Nephron progenitor cell (in vitro differentiated cells): ENCODE results near the gene OR4N2.
"Not testable (repeated sequence)": the region's sequence is repeated elsewhere in the genome, so short reads cannot be mapped to it uniquely, and the experiment has no call there.

Experiments
- DNase-seq: peaks from one replicate; pipeline ENCODE4 v3.0.0; 2021
- H3K27ac Mint-ChIP-seq: 2 replicates; pipeline ENCODE4 v1.8.0; 2021; ENCODE audit warnings: mild to moderate bottlenecking, moderate library complexity, mixed read lengths
- H3K27me3 Mint-ChIP-seq: 2 replicates; pipeline ENCODE4 v1.8.0; 2021; ENCODE audit warnings: mild to moderate bottlenecking, low read depth, mixed read lengths; ENCODE audit not compliant: poor library complexity
- H3K36me3 Mint-ChIP-seq: 2 replicates; pipeline ENCODE4 v1.8.0; 2021; ENCODE audit warnings: low read depth, mixed read lengths
- H3K4me1 Mint-ChIP-seq: 2 replicates; pipeline ENCODE4 v1.8.0; 2021; ENCODE audit warnings: mixed read lengths
- H3K4me3 Mint-ChIP-seq: 2 replicates; pipeline ENCODE4 v1.8.0; 2021; ENCODE audit warnings: mild to moderate bottlenecking, moderate library complexity, mixed read lengths
- H3K9me3 Mint-ChIP-seq: 2 replicates; pipeline ENCODE4 v1.8.0; 2021; ENCODE audit warnings: mild to moderate bottlenecking, moderate library complexity, mixed read lengths
- CTCF ChIP-seq: fragments of 200-600 bp; sonication (generic); IDR thresholded peaks from 2 replicates; pipeline ENCODE4 v1.5.0; 2021; ENCODE audit warnings: antibody characterized with exemption

Gene OR4N2

GRCh38 chr14:19823765-19824164, 20.2 kb downstream of the OR4N2 start:
- Mint-ChIP-seq H3K27me3 (peaks cover 3% of the 10 kb centered on the region), H3K27ac (no peak overlapping the region), H3K4me1 (no peaks in the 10 kb centered on the region), H3K36me3 (no peaks in the 10 kb centered on the region), H3K9me3 (no peaks in the 10 kb centered on the region), H3K4me3 (no peak overlapping the region)
- no peak for TF ChIP-seq CTCF
- no peak for DNase-seq

GRCh38 chr14:19827626-19828244, 24.2 kb downstream of the OR4N2 start:
- H3K4me1 Mint-ChIP-seq = not testable (repeated sequence)

GRCh38 chr14:19828314-19828713, 24.7 kb downstream of the OR4N2 start:
- H3K36me3 Mint-ChIP-seq = no peaks in the 10 kb centered on the region

More at GRCh38 chr14:19827626-19828244, 24.2 kb downstream of the OR4N2 start:
- not testable (repeated sequence) for H3K27me3 Mint-ChIP-seq, H3K4me3 Mint-ChIP-seq, H3K27ac Mint-ChIP-seq, DNase-seq, H3K36me3 Mint-ChIP-seq
- peaks cover 16% of the 10 kb centered on the region for H3K9me3 Mint-ChIP-seq

GRCh38 chr14:19834203-19834848, 30.8 kb downstream of the OR4N2 start:
- not testable (repeated sequence) for H3K36me3 Mint-ChIP-seq, DNase-seq, H3K4me1 Mint-ChIP-seq, H3K27me3 Mint-ChIP-seq, H3K27ac Mint-ChIP-seq, H3K4me3 Mint-ChIP-seq
- peaks cover 16% of the 10 kb centered on the region for H3K9me3 Mint-ChIP-seq

More at GRCh38 chr14:19828314-19828713, 24.7 kb downstream of the OR4N2 start:
- DNase-seq = no peak
- no peaks in the 10 kb centered on the region for H3K27me3 Mint-ChIP-seq
- no peak overlapping the region for H3K27ac Mint-ChIP-seq
- no peak for TF ChIP-seq CTCF
- H3K9me3 Mint-ChIP-seq = peaks cover 16% of the 10 kb centered on the region
- no peaks in the 10 kb centered on the region for H3K4me1 Mint-ChIP-seq
- H3K4me3 Mint-ChIP-seq = no peak overlapping the region

- TF ChIP-seq CTCF = no peak
- peaks cover 18% of the 10 kb centered on the region for H3K9me3 Mint-ChIP-seq
- no peaks in the 10 kb centered on the region for H3K4me1 Mint-ChIP-seq
- DNase-seq = no peak
- H3K36me3 Mint-ChIP-seq = no peaks in the 10 kb centered on the region
- H3K27ac Mint-ChIP-seq = no peak overlapping the region
- H3K4me3 Mint-ChIP-seq = no peak overlapping the region
- no peaks in the 10 kb centered on the region for H3K27me3 Mint-ChIP-seq
Observed at GRCh38 chr14:19838433-19838832, 34.9 kb downstream of the OR4N2 start.

- DNase-seq = no peak
- no peaks in the 10 kb centered on the region for H3K36me3 Mint-ChIP-seq
- no peak for TF ChIP-seq CTCF
- H3K9me3 Mint-ChIP-seq = peaks cover 71% of the 10 kb centered on the region
- H3K4me3 Mint-ChIP-seq = no peak overlapping the region
- H3K27ac Mint-ChIP-seq = no peak overlapping the region
- no peaks in the 10 kb centered on the region for H3K4me1 Mint-ChIP-seq
- peaks cover 4% of the 10 kb centered on the region for H3K27me3 Mint-ChIP-seq
Observed at GRCh38 chr14:19851365-19851764, 47.8 kb downstream of the OR4N2 start.

GRCh38 chr14:19866061-19866669, 62.6 kb downstream of the OR4N2 start:
- not testable (repeated sequence) for H3K27me3 Mint-ChIP-seq, DNase-seq, H3K36me3 Mint-ChIP-seq, H3K4me3 Mint-ChIP-seq, H3K27ac Mint-ChIP-seq, H3K4me1 Mint-ChIP-seq
- H3K9me3 Mint-ChIP-seq = peaks cover 22% of the 10 kb centered on the region
